ENCODE results near the gene TMEM130.
"Not testable (repeated sequence)": the region's sequence is repeated elsewhere in the genome, so short reads cannot be mapped to it uniquely, and the experiment has no call there.

DNA sequence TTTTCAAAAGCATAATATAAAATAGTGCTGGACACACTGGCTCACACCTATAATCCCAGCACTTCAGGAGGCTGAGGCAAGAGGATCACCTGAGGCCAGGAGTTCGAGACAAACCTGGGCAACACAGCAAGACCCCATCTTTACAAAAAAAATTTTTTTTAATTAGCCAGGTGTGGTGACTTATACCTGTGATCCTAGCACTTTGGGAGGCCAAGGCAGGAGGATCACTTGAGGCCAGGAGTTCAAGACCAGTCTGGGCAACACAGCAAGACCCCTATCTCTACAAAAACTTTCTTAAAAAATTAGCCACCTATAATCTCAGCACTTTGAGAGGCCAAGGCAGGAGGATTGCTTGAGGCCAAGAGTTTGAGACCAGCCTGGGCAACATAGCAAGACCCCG, 27.3 kb downstream of the TMEM130 start:
- TF ChIP-seq, protein P1, sequence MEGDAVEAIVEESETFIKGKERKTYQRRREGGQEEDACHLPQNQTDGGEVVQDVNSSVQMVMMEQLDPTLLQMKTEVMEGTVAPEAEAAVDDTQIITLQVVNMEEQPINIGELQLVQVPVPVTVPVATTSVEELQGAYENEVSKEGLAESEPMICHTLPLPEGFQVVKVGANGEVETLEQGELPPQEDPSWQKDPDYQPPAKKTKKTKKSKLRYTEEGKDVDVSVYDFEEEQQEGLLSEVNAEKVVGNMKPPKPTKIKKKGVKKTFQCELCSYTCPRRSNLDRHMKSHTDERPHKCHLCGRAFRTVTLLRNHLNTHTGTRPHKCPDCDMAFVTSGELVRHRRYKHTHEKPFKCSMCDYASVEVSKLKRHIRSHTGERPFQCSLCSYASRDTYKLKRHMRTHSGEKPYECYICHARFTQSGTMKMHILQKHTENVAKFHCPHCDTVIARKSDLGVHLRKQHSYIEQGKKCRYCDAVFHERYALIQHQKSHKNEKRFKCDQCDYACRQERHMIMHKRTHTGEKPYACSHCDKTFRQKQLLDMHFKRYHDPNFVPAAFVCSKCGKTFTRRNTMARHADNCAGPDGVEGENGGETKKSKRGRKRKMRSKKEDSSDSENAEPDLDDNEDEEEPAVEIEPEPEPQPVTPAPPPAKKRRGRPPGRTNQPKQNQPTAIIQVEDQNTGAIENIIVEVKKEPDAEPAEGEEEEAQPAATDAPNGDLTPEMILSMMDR (IDR thresholded peaks at IDR 0.05; ENCODE audit: low read length) = not testable (repeated sequence)
- TF ChIP-seq EZH2 (optimal IDR thresholded peaks at IDR 0.05; ENCODE audit: low read depth, low read length); EZH2phosphoT487 (IDR thresholded peaks at IDR 0.05; ENCODE audit: low read length): not testable (repeated sequence)

All from MM.1S (cell line).